ENCODE measurements around the gene BDKRB2.

DNA sequence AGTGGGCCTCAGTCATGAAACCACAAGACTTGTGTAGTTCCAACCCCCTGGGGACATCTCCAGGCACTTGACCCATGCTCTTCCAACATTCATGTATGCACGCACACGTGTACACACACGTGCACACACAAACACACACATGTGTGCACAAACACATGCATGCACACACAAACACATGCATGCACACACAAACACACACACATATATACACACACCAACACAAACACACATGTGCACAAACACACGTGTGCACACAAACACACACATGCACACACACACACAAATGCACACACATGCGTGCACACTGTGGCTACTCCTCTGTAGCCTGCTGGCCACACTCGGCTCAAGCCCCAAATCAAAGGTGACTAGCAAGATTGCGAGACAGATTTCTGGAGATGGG lies 22.8 kb downstream of the BDKRB2 start:
- TF ChIP-seq CREB5 (CRISPR knock-in tag; IDR thresholded peaks at IDR 0.05; ENCODE audit: low read depth) (no peak), PPARA (CRISPR knock-in tag; IDR thresholded peaks at IDR 0.05; ENCODE audit: borderline replicate concordance) (no peak), TOX (CRISPR knock-in tag; IDR thresholded peaks at IDR 0.05; ENCODE audit: borderline replicate concordance) (no peak)
- TF ChIP-seq, protein P1, sequence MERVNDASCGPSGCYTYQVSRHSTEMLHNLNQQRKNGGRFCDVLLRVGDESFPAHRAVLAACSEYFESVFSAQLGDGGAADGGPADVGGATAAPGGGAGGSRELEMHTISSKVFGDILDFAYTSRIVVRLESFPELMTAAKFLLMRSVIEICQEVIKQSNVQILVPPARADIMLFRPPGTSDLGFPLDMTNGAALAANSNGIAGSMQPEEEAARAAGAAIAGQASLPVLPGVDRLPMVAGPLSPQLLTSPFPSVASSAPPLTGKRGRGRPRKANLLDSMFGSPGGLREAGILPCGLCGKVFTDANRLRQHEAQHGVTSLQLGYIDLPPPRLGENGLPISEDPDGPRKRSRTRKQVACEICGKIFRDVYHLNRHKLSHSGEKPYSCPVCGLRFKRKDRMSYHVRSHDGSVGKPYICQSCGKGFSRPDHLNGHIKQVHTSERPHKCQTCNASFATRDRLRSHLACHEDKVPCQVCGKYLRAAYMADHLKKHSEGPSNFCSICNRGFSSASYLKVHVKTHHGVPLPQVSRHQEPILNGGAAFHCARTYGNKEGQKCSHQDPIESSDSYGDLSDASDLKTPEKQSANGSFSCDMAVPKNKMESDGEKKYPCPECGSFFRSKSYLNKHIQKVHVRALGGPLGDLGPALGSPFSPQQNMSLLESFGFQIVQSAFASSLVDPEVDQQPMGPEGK (CRISPR knock-in tag; IDR thresholded peaks at IDR 0.05; ENCODE audit: borderline replicate concordance), result no peak

Data from SK-N-SH treated with all-trans-retinoic acid at 6 μM for 48 hours (cell line).